Aorta (tissue), 5 donors: ENCODE measurements around the gene NAIF1. TPM values are rescaled to one million over a fixed set of nuclear protein-coding genes. Genes with fewer than 3 reads are reported as not detected.
A peak's percentile ranks its signal among the peaks of the same experiment; 100 is the strongest.

Experiments used
- ATAC-seq: fragments of 200-7000 bp; cut with Tn5 transposase; one replicate; pipeline ENCODE4 v1.9.1; 2022; ENCODE audit warnings: moderate library complexity; ENCODE audit not compliant: low FRiP score
- DNase-seq, 2 donors: peaks; one replicate each; pipeline ENCODE4 v3.0.0-alpha.2; 2020
- H3K27ac ChIP-seq, 2 donors: one replicate each; pipeline ENCODE4 v1.5.1; 2013; ENCODE audit warnings: low read length in 2 of 2, mild to moderate bottlenecking in 2 of 2, moderate library complexity in 2 of 2, control low read depth in 1 of 2, inconsistent platforms in 1 of 2, low read depth in 1 of 2
- H3K27me3 ChIP-seq, 2 donors: one replicate each; pipeline ENCODE4 v1.6.1; 2013; ENCODE audit warnings: control low read depth in 1 of 2, low read length in 1 of 2, mild to moderate bottlenecking in 1 of 2, moderate library complexity in 1 of 2; ENCODE audit not compliant: insufficient read depth in 2 of 2, control insufficient read depth in 1 of 2
- H3K36me3 ChIP-seq, 2 donors: one replicate each; pipeline ENCODE4 v1.6.1; 2013; ENCODE audit warnings: control low read depth in 1 of 2, low read length in 1 of 2, mild to moderate bottlenecking in 1 of 2; ENCODE audit not compliant: insufficient read depth in 2 of 2, control insufficient read depth in 1 of 2
- H3K4me1 ChIP-seq, 2 donors: one replicate each; pipeline ENCODE4 v1.6.1; 2013; ENCODE audit warnings: low read length in 2 of 2, control low read depth in 1 of 2, mild to moderate bottlenecking in 1 of 2, moderate library complexity in 1 of 2; ENCODE audit not compliant: insufficient read depth in 2 of 2, control insufficient read depth in 1 of 2
- H3K4me3 ChIP-seq, 2 donors: one replicate each; pipeline ENCODE4 v1.5.1; 2013; ENCODE audit warnings: low read length in 2 of 2, control low read depth in 1 of 2, mild to moderate bottlenecking in 1 of 2
- H3K9me3 ChIP-seq: one replicate; pipeline ENCODE4 v1.6.1; 2013; ENCODE audit warnings: mild to moderate bottlenecking, low read length; ENCODE audit not compliant: control insufficient read depth
- WGBS, 2 donors: extraction: QIAGEN DNeasy Blood & Tissue Kit; methylation state at CpG; one replicate each; pipeline ENCODE4 v1.1.7; 2013; 5-methylcytosine and 5-hydroxymethylcytosine counted together
- intact Hi-C, 2 donors: fragments of 100-400 bp; cut with DNase I; formaldehyde crosslinking; loops; one replicate each; pipeline versions ENCODE4 v1.14.2 to v1.15.0; 2022
- polyA plus RNA-seq, 2 donors: library from polyadenylated mRNA; stranded (reverse); fragments of 200-250 nt; gene quantifications; one replicate each; pipeline ENCODE4 v1.2.3, GENCODE V29; 2013
- total RNA-seq, 2 donors: library from RNA; stranded (reverse); fragmentation: NEBNext Ultra II Directional; extraction: Animal tissue kit (Norgen Biotek cat#: 25700); gene quantifications; one replicate each; pipeline ENCODE4 v1.2.1, GENCODE V29; 2021
- donor health status: healthy with polysubstance abuse.
- donor health status: Bipolar disorder and iron deficiency.
- donor health status: DM: no; HTN: no; CAD: no.
- donor health status: DM: no; HTN: no; CAD: no.
- donor health status: DM: yes; HTN: yes; CAD: no.

Gene NAIF1
- total and polyA plus RNA-seq, 4 donors: 5.4 to 10.4 (median 8.0) TPM

GRCh38 chr9:128098297-128099230 is 31.4 kb upstream of the NAIF1 start:
- H3K27me3 ChIP-seq: no peaks in the 10 kb centered on the region
- ATAC-seq: peak; percentile 69
- peak; percentile 95 to 97 for DNase-seq
- peaks cover under 1 to 3% of the 10 kb centered on the region in 2 donors for H3K4me1 ChIP-seq
- H3K27ac ChIP-seq: peak overlapping the region; percentile 91 to 92
- H3K36me3 ChIP-seq: peaks cover 0 to 3% of the 10 kb centered on the region in 2 donors
- 3 to 5% methylated on average over 31 to 32 of the region's 32 CpGs for WGBS, 2 donors
- intact Hi-C loops: no loop called here
- peak overlapping the region; percentile 15 to 30 for H3K4me3 ChIP-seq
- no peaks in the 10 kb centered on the region for H3K9me3 ChIP-seq

GRCh38 chr9:128097543-128098296 is 30.6 kb upstream of the NAIF1 start:
- intact Hi-C loops: no loop called here

GRCh38 chr9:128096616-128097536 is 29.8 kb upstream of the NAIF1 start:
- ATAC-seq: no peak
- no peaks in the 10 kb centered on the region for H3K27me3 ChIP-seq
- H3K36me3 ChIP-seq: no peaks in the 10 kb centered on the region
- no peaks in the 10 kb centered on the region for H3K9me3 ChIP-seq
- H3K4me3 ChIP-seq: no peak overlapping the region
- peaks cover 3 to 5% of the 10 kb centered on the region in 2 donors for H3K4me1 ChIP-seq
- DNase-seq: no peak
- peak overlapping the region in 1 of 2 donors; percentile 91 for H3K27ac ChIP-seq
- 86% methylated on average over 19 of the region's 19 CpGs for WGBS, 2 donors
- intact Hi-C loops: no loop called here

More at GRCh38 chr9:128097543-128098296, 30.6 kb upstream of the NAIF1 start:
- no peaks in the 10 kb centered on the region for H3K9me3 ChIP-seq
- H3K4me3 ChIP-seq: no peak overlapping the region
- H3K27ac ChIP-seq: peak overlapping the region; percentile 74 to 91
- DNase-seq (peak in 1 of 2 donors; percentile 75), ATAC-seq (no peak)
- peaks cover 3 to 5% of the 10 kb centered on the region in 2 donors for H3K4me1 ChIP-seq
- peaks cover 0 to 3% of the 10 kb centered on the region in 2 donors for H3K36me3 ChIP-seq
- H3K27me3 ChIP-seq: no peaks in the 10 kb centered on the region
- 48 to 50% methylated on average over 13 of the region's 13 CpGs for WGBS, 2 donors

DNA sequence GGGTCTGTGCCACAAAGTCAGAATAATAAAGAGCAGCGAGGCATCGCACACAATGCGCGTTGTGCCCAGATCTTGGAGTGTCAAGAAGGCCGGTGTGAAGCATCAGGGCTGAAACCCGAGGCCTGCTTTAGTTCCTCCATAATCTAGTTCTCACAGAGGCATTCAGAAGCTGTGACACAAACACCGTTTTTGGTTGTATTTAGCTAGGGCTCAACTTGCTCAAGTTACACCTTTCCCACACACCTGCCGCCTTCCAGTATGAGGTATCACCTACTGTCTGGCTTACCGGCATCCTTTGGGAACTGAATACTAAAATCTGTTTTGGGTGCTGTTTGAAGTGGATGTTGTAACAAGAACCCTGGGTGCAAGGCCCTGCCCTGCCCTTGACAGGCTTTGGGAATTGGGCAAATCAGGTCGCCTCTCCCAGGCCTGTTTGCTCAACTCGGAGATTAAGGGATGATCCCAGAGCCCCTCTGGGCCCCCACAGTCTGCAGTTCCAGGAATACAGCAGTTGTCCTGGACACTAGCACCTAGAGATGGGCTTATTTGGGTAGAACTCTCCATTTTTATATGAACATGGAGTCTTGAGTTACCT is 27.9 kb upstream of the NAIF1 start:
- WGBS, 2 donors: 79 to 80% methylated on average over 11 of the region's 11 CpGs
- intact Hi-C loops: no loop called here
- Histone ChIP-seq H3K4me3 (no peak overlapping the region), H3K27me3 (no peaks in the 10 kb centered on the region), H3K4me1 (peaks cover 3 to 5% of the 10 kb centered on the region in 2 donors), H3K9me3 (no peaks in the 10 kb centered on the region), H3K27ac (peak overlapping the region; percentile 59 to 98), H3K36me3 (no peaks in the 10 kb centered on the region)
- ATAC-seq (no peak), DNase-seq (no peak)

DNA sequence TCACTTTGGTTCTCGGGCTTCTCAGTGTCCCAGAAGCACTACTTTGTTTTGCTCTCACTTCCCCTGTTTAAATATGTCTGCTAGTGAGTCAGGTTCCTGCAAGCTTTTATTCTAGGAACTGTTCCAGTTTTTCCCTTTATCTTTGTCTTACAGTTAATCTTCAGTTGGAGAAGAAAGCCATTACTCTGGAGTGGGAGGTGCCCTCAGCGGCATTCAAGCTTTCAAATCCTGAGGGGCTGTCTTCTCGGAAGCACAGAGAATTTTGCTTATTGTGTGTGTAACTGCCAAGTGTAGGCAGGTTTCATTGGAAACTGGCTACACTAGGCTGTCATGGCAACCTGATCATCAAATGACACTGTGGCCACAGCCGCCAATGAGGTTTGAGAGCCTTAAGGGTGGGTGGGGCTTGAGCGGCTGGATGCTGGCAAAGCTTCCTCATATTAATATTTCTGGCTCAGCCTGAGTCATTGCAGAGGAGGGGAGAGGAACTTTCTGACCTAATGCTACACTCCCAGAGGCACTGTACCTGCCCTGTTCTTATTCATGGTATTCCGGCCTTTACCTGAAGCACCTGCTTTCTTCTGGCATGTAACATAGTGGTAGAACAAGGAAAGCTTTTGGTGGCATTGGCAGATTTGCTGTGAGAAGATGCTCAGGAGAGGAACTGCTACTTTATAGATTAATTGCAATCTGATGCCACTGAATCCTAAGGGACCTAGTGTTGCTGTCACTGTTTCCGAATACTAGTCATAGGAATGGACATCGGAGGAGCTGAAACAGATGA is 27.2 kb upstream of the NAIF1 start:
- no peak overlapping the region for H3K4me3 ChIP-seq
- peaks cover 3 to 5% of the 10 kb centered on the region in 2 donors for H3K4me1 ChIP-seq
- no peaks in the 10 kb centered on the region for H3K27me3 ChIP-seq
- H3K36me3 ChIP-seq: no peaks in the 10 kb centered on the region
- peak; percentile 93 to 95 for DNase-seq
- H3K9me3 ChIP-seq: no peaks in the 10 kb centered on the region
- ATAC-seq: peak; percentile 86
- intact Hi-C loops: no loop called here
- peak overlapping the region; percentile 59 to 98 for H3K27ac ChIP-seq
- 6 to 8% methylated on average over 8 of the region's 8 CpGs for WGBS, 2 donors

DNA sequence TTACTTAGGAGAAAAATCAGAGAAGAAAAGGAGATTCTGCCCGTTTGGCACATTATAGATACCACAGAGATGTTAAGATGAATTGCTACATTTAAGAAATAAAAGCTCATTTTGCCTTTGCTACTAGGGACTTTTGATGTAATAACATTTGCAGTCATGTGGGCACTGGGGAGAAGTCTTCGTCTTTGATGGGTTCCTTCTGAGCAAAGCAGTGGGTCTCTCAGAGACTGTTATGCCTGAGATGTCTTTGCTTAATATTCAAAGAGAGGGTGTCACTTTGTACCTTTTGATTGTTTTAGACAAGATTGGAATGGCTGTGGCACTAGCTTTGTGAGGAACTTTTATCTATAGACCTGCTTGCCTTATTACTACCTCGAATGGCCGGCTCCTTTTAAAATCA is 25.9 kb upstream of the NAIF1 start:
- Histone ChIP-seq H3K27me3 (no peaks in the 10 kb centered on the region), H3K27ac (peak overlapping the region; percentile 84 to 94), H3K9me3 (no peaks in the 10 kb centered on the region), H3K36me3 (no peaks in the 10 kb centered on the region), H3K4me3 (no peak overlapping the region), H3K4me1 (peaks cover 3 to 5% of the 10 kb centered on the region in 2 donors)
- DNase-seq (no peak), ATAC-seq (no peak)
- whole genome bisulfite sequencing, 2 donors: 27 to 42% methylated on average over 4 of the region's 4 CpGs
- intact Hi-C loops: no loop called here

DNA sequence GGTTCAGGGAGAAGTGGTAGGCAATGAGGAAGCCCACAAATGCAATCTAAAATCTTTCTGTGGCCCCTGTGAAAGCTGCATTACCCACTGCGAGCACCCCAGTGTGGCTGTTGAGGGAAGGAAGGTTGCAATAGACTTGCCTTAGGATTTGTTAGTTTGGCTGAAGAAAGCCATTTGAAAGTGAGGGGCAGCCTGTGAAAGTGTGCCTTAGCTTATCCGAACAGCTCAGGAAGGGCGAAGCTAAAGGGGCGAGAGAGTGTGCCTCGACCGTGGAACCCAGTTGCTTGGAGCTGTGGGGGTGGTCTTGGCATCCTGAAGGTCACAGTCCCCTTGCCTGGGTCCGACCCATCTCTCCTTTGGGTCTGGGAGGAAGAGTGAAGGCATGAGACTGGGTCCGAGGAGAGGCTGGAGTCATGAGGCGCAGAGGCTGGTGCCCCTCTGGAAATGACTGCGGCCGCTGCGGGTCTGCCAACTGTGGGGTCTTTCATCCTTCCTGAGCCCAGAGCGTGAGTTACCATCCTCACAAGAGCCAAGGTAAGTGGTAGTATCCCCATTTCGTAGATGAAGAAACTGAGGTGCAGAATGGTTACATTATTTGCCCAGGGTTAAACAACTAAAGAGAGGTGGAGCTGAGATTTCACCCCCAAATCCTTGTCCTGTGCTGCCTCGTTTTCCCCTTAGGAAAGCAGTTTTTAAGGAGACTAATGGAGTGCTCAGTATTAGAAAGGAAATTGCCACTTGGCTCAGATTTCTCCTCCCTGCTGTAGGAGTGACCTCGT is 25.3 kb upstream of the NAIF1 start:
- Histone ChIP-seq H3K27ac (peak overlapping the region; percentile 20 to 94), H3K9me3 (no peaks in the 10 kb centered on the region), H3K36me3 (no peaks in the 10 kb centered on the region), H3K4me3 (no peak overlapping the region), H3K4me1 (peaks cover 3 to 5% of the 10 kb centered on the region in 2 donors), H3K27me3 (no peaks in the 10 kb centered on the region)
- DNase-seq (no peak), ATAC-seq (no peak)
- intact Hi-C loops: no loop called here
- WGBS, 2 donors: 78 to 84% methylated on average over 16 of the region's 16 CpGs
